Breast epithelium (tissue), 3 donors: ENCODE data around the gene GPR52.

Experiments
- CTCF ChIP-seq, 3 donors: fragments of 450-650 bp; IDR thresholded peaks; one replicate each; pipeline ENCODE4 v1.5.1; 2016 to 2017; ENCODE audit warnings: antibody characterized with exemption in 3 of 3, mild to moderate bottlenecking in 3 of 3, moderate library complexity in 3 of 3
- POLR2AphosphoS5 ChIP-seq, 3 donors: sonication (generic); formaldehyde crosslinking; IDR thresholded peaks; one replicate each; pipeline ENCODE4 v1.6.1; 2017; ENCODE audit warnings: antibody characterized with exemption in 3 of 3

GRCh38 chr1:174447866-174448530 is at the start of gene GPR52:
- no peak for TF ChIP-seq CTCF (IDR thresholded peaks at IDR 0.05)
- TF ChIP-seq POLR2AphosphoS5 (IDR thresholded peaks at IDR 0.05), result no peak
